ENCODE data around the gene ZNF92.
"Not testable (repeated sequence)": the region's sequence is repeated elsewhere in the genome, so short reads cannot be mapped to it uniquely, and the experiment has no call there.

The ZNF92 gene

DNA sequence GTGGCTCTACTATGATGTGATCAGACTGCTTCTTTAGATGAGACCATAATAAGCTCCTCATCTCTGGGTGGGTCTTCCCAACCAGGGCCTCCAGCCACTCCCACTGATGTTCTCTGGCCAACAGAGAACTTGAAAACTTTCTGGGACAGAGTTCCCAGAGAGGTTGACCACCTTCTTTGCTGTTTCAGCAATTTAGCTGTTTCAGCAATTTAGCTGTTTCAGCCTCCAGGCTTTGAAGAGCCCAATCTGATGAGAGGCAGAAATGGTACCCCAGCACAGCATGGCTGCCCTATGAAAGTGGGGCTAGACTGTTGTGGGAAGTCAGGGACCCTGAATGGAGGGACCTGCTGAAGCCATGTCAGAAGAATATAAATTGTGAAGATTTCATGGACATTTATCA is 49.0 kb downstream of the ZNF92 start:
- no peak for DNase-seq (ENCODE audit: low spot score)
- in situ Hi-C loops (cut with MboI; ENCODE audit: low pct_unique_long_range_greater_than_20kb, low sequenced_read_pairs, unreplicated experiment): no loop called here
- TF ChIP-seq, protein P1, sequence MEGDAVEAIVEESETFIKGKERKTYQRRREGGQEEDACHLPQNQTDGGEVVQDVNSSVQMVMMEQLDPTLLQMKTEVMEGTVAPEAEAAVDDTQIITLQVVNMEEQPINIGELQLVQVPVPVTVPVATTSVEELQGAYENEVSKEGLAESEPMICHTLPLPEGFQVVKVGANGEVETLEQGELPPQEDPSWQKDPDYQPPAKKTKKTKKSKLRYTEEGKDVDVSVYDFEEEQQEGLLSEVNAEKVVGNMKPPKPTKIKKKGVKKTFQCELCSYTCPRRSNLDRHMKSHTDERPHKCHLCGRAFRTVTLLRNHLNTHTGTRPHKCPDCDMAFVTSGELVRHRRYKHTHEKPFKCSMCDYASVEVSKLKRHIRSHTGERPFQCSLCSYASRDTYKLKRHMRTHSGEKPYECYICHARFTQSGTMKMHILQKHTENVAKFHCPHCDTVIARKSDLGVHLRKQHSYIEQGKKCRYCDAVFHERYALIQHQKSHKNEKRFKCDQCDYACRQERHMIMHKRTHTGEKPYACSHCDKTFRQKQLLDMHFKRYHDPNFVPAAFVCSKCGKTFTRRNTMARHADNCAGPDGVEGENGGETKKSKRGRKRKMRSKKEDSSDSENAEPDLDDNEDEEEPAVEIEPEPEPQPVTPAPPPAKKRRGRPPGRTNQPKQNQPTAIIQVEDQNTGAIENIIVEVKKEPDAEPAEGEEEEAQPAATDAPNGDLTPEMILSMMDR (IDR thresholded peaks at IDR 0.05; ENCODE audit: extremely low read depth, insufficient read depth, missing control alignments): no peak

DNA sequence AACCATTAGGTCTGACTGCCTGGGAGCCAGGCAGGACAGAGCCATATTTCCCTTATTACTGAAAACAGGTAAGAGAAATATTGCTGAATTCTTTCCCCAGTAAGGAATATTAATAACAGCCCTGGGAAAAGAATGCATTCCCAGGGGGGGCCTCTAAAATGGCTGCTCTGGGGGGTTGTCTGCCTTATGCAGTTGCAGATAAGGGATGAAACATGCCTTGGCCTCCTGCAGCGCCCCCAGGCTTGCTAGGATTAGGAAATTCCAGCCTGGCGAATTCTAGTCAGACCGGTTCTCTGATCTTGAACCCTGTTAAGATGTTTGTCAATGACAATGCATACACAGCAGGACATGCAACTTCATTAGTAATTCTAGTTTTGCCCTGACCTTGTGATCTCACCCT is 49.6 kb downstream of the ZNF92 start:
- in situ Hi-C loops (cut with MboI; ENCODE audit: low pct_unique_long_range_greater_than_20kb, low sequenced_read_pairs, unreplicated experiment); DNase-seq (ENCODE audit: low spot score): not testable (repeated sequence)

DNA sequence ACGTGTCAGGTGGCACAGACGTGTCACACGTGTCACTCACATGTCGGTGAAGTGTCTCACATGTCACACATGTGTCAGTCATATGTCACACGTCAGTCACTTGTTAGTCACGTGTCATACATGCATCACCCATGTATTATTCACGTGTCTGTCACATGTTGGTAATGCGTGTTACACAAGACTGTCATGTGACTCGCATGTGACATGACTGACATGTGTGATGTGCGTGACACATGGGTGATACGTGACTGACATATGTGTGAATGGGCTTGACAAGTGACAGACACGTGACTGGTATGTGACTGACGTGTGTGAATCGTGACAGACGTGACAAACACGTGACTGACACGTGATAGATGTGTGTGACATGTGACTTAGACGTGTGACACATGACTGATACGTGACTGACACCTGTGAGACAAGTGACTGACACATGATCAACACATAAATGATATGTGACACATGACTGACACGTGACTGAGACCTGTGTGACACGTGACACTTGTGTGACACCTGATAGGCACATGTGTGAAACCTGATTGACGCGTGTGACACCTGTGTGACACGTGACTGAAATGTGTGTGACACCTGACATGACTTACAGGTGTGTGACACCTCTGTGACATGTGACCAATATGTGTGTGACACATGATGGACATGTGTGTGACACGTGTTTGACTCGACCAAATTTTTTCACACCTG is 56.1 kb downstream of the ZNF92 start:
- in situ Hi-C loops (cut with MboI; ENCODE audit: low pct_unique_long_range_greater_than_20kb, low sequenced_read_pairs, unreplicated experiment): no loop called here
- DNase-seq (ENCODE audit: low spot score): no peak
- TF ChIP-seq, protein P1 (IDR thresholded peaks at IDR 0.05; ENCODE audit: extremely low read depth, insufficient read depth, missing control alignments): no peak

DNA sequence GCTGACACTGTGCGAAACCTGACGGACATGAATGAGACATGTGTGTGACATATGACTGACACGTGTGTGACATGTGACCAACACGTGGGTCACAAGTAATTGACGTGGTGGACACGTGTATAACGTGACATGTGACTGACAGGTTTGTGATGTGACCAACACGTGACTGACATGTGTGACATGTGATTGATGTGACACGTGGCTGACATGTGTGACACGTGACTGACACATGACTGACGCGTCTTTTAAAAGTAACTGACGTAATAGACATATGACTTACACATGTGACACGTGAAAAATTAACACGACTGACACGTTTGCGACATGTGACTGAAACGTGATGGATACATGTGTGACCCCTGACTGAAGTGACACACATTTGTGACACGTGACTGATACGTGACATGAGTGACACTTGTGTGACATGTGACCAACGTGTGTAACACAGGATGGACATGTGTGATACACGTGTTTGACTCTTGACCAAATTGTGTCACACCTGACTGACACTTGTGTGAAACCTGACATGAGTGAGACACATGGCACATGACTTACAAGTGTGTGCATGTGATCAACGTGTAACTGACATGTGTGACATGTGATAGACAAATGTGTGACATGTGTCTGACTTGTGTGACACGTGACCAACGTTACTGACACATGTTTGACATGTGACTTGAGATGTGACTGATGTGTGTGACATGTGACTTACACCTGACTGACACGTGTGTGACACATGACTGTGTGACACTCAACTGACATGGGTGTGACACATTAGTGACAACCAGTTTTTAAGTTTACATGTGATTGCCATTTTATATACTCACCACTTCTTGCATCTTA is 56.9 kb downstream of the ZNF92 start:
- DNase-seq (ENCODE audit: low spot score): no peak
- TF ChIP-seq, protein P1 (IDR thresholded peaks at IDR 0.05; ENCODE audit: extremely low read depth, insufficient read depth, missing control alignments): no peak
- in situ Hi-C loops (cut with MboI; ENCODE audit: low pct_unique_long_range_greater_than_20kb, low sequenced_read_pairs, unreplicated experiment): no loop called here

DNA sequence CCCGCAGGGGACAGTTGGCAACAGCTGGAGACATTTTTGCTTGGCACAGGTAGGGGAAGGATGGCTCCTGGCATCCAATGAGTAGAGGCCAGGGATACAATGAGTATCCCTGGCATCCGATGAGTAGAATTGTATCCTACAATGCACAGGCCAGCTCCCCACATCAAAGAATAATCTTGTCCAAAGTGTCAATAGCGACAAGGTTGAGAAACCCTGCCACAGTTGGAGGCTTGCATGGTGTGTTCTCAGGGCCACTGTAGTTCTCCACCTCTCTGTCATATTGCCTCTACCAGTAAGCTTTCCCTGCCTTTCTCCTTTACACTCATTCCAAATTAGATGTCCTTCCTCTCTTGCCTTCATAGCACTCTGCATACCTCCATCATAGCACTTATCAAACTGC is 60.7 kb downstream of the ZNF92 start:
- TF ChIP-seq, protein P1 (IDR thresholded peaks at IDR 0.05; ENCODE audit: extremely low read depth, insufficient read depth, missing control alignments): no peak
- in situ Hi-C loops (cut with MboI; ENCODE audit: low pct_unique_long_range_greater_than_20kb, low sequenced_read_pairs, unreplicated experiment): no loop called here
- no peak for DNase-seq (ENCODE audit: low spot score)

DNA sequence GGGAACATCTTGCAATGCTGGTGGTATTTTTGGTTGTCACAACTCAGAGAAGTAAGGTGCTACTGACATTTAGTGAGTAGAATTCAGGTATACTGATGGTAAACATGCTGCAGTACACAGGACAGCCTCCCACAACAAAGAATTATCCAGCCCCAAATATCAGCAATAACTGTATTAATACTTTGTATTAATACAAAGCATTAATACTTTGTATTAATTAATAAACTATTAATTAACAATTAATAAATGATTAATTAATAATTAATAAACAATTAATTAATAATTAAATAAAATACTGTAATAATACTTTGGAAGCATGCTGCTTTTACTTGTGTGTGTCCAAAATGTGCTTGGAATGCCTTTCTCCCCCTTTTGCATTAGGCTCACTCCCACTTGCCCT is 62.5 kb downstream of the ZNF92 start:
- TF ChIP-seq, protein P1 (IDR thresholded peaks at IDR 0.05; ENCODE audit: extremely low read depth, insufficient read depth, missing control alignments): no peak
- in situ Hi-C loops (cut with MboI; ENCODE audit: low pct_unique_long_range_greater_than_20kb, low sequenced_read_pairs, unreplicated experiment): no loop called here
- no peak for DNase-seq (ENCODE audit: low spot score)

DNA sequence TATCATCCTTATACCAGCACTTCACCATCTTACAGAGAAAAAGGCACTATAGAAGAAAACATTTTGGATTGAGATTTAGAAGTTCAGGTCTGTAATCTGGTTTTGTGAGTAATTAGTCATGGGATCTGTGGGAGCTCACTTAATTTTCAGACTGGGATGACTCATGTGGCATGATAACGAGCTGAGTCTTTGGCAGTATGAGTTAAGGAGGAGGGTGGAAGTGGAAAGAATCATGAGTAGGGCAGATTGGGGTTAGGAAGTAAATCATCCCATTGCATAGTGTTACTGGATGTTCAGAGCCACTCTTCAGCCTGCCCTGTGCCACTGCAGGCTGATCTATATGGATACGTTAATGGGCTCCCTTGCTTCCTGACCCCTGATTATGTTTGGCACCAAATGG is 64.9 kb downstream of the ZNF92 start:
- in situ Hi-C loops (cut with MboI; ENCODE audit: low pct_unique_long_range_greater_than_20kb, low sequenced_read_pairs, unreplicated experiment): no loop called here
- TF ChIP-seq, protein P1 (IDR thresholded peaks at IDR 0.05; ENCODE audit: extremely low read depth, insufficient read depth, missing control alignments): no peak
- DNase-seq (ENCODE audit: low spot score): no peak
